HCT116 (cell line): Measurements from ENCODE around the gene GRK5.

Experiments
- ATF3 ChIP-seq: IDR thresholded peaks from 2 replicates; pipeline ENCODE4 v1.6.1; 2012
- CEBPB ChIP-seq: IDR thresholded peaks from 2 replicates; pipeline ENCODE4 v1.6.1; 2012; ENCODE audit warnings: low read depth
- CTCF ChIP-seq, 3 experiments: fragments of 200-600 bp in 1 of 3; sonication (generic) in 1 of 3; IDR thresholded peaks in 2 of 3; conservative IDR thresholded peaks in 1 of 3; 2 replicates each; pipeline ENCODE4 v1.5.1; 2012 to 2017; ENCODE audit warnings: low read depth in 2 of 3, low read length in 2 of 3, antibody characterized with exemption in 1 of 3, borderline replicate concordance in 1 of 3, control low read depth in 1 of 3, mild to moderate bottlenecking in 1 of 3, mixed read lengths in 1 of 3, mixed run types in 1 of 3, moderate library complexity in 1 of 3; ENCODE audit not compliant: insufficient read depth in 1 of 3
- EZH2 ChIP-seq: fragments of 200-600 bp; sonication (generic); IDR thresholded peaks from 2 replicates; pipeline ENCODE4 v1.6.1; 2017; ENCODE audit warnings: antibody characterized with exemption, mixed run types
- MAX ChIP-seq: IDR thresholded peaks from 2 replicates; pipeline ENCODE4 v1.6.1; 2012
- POLR2A ChIP-seq: IDR thresholded peaks from 2 replicates; pipeline ENCODE4 v1.7.0; 2011; ENCODE audit warnings: borderline replicate concordance; ENCODE audit not compliant: insufficient read depth, insufficient read length; ENCODE audit errors: extremely low read depth
- POLR2AphosphoS5 ChIP-seq: IDR thresholded peaks from 2 replicates; pipeline ENCODE4 v1.6.1; 2011; ENCODE audit warnings: mild to moderate bottlenecking, low read depth, low read length, moderate library complexity
- RAD21 ChIP-seq: IDR thresholded peaks from 2 replicates; pipeline ENCODE4 v1.6.1; 2012; ENCODE audit warnings: low read depth, mild to moderate bottlenecking
- REST ChIP-seq: IDR thresholded peaks from 2 replicates; pipeline ENCODE4 v1.6.1; 2012; ENCODE audit warnings: low read depth
- SP1 ChIP-seq: IDR thresholded peaks from 2 replicates; pipeline ENCODE4 v1.6.1; 2012; ENCODE audit warnings: low read depth
- SRF ChIP-seq: IDR thresholded peaks from 2 replicates; pipeline ENCODE4 v1.6.1; 2012; ENCODE audit warnings: low read depth
- YY1 ChIP-seq: IDR thresholded peaks from 2 replicates; pipeline ENCODE4 v1.6.1; 2011; ENCODE audit warnings: low read length, low read depth, moderate library complexity, mild to moderate bottlenecking; ENCODE audit not compliant: insufficient replicate concordance; ENCODE audit errors: extremely low read depth
- ZFX ChIP-seq: fragments of 450-650 bp; IDR thresholded peaks from 2 replicates; pipeline ENCODE4 v1.6.1; 2017

GRCh38 chr10:119198438-119198837 lies 8.9 kb upstream of the GRK5 start:
- TF ChIP-seq SRF (no peak), MAX (no peak), CTCF (IDR thresholded peaks at IDR 0.05 in 2 of 3, conservative IDR thresholded peaks at IDR 0.05 in 1 of 3; ENCODE audit: borderline replicate concordance in 1 of 3, insufficient read depth in 1 of 3, low read depth in 2 of 3, low read length in 2 of 3) (peak; percentile 43 to 79 (median 72); a peak in 5 of 6 replicates), POLR2A (no peak), POLR2AphosphoS5 (no peak), CEBPB (no peak), EZH2 (no peak), SP1 (no peak), ATF3 (no peak), YY1 (no peak), ZFX (no peak), RAD21 (peak; percentile 70), REST (no peak)
